ENCODE measurements around the gene HAGHL. TPM values are rescaled to one million over a fixed set of nuclear protein-coding genes. Genes with fewer than 3 reads are reported as not detected.

Gene HAGHL
- polyA plus RNA-seq, 4 donors: 1.9 to 7.7 (median 7.3) TPM

GRCh38 chr16:719815-720446 lies 7.0 kb upstream of the HAGHL start:
- DNase-seq (ENCODE audit: low read depth in 4 of 4, low spot score in 2 of 4): no peak

GRCh38 chr16:720447-720989 lies 6.4 kb upstream of the HAGHL start:
- no peak for DNase-seq (ENCODE audit: low read depth in 4 of 4, low spot score in 2 of 4)

- DNase-seq (ENCODE audit: low read depth in 4 of 4, low spot score in 2 of 4): no peak
Measured at GRCh38 chr16:720990-721764, 5.7 kb upstream of the HAGHL start, which contains the start of gene ANTKMT. Gene ANTKMT (plus strand): TSS chr16:721146. CDS start chr16:721275, 129 bp downstream.

GRCh38 chr16:721765-722540 lies 5.0 kb upstream of the HAGHL start:
- no peak for DNase-seq (ENCODE audit: low read depth in 4 of 4, low spot score in 2 of 4)

- DNase-seq (ENCODE audit: low read depth in 4 of 4, low spot score in 2 of 4): no peak
Measured at GRCh38 chr16:722835-723633, 3.9 kb upstream of the HAGHL start.

- no peak for DNase-seq (ENCODE audit: low read depth in 4 of 4, low spot score in 2 of 4)
Measured at GRCh38 chr16:723695-724094, 3.2 kb upstream of the HAGHL start.

- no peak for DNase-seq (ENCODE audit: low read depth in 4 of 4, low spot score in 2 of 4)
Measured at GRCh38 chr16:724188-725040, 2.5 kb upstream of the HAGHL start.

- no peak for DNase-seq (ENCODE audit: low read depth in 4 of 4, low spot score in 2 of 4)
Measured at GRCh38 chr16:725041-725376, 1.9 kb upstream of the HAGHL start.

GRCh38 chr16:725463-726187 lies 1.3 kb upstream of the HAGHL start:
- DNase-seq (ENCODE audit: low read depth in 4 of 4, low spot score in 2 of 4): no peak

GRCh38 chr16:726188-726437 lies 793 bp upstream of the HAGHL start:
- DNase-seq (ENCODE audit: low read depth in 4 of 4, low spot score in 2 of 4): no peak

- no peak for DNase-seq (ENCODE audit: low read depth in 4 of 4, low spot score in 2 of 4)
Measured at GRCh38 chr16:727291-727977, 528 bp downstream of the HAGHL start.

- no peak for DNase-seq (ENCODE audit: low read depth in 4 of 4, low spot score in 2 of 4)
Measured at GRCh38 chr16:728131-728889, 1.4 kb downstream of the HAGHL start.

- DNase-seq (ENCODE audit: low read depth in 4 of 4, low spot score in 2 of 4): no peak
Measured at GRCh38 chr16:728890-729744, 2.2 kb downstream of the HAGHL start.

- no peak for DNase-seq (ENCODE audit: low read depth in 4 of 4, low spot score in 2 of 4)
Measured at GRCh38 chr16:729768-730665, 3.1 kb downstream of the HAGHL start.

- DNase-seq (ENCODE audit: low read depth in 4 of 4, low spot score in 2 of 4): no peak
Measured at GRCh38 chr16:730666-731509, 4.0 kb downstream of the HAGHL start.
